Skeletal muscle satellite cell (primary cell): ENCODE data around the gene NRP1. TPM values are rescaled to one million over a fixed set of nuclear protein-coding genes. Genes with fewer than 3 reads are reported as not detected.
A peak's percentile ranks its signal among the peaks of the same experiment; 100 is the strongest.
"Not testable (repeated sequence)": the region's sequence is repeated elsewhere in the genome, so short reads cannot be mapped to it uniquely, and the experiment has no call there.

Source experiments
- H3K27me3 ChIP-seq: 2 replicates; pipeline ENCODE4 v1.7.0; 2013; ENCODE audit warnings: low read length; ENCODE audit not compliant: control insufficient read depth, insufficient read depth
- H3K36me3 ChIP-seq: 2 replicates; pipeline ENCODE4 v1.7.0; 2013; ENCODE audit warnings: mild to moderate bottlenecking, control low read depth, low read length; ENCODE audit not compliant: insufficient read depth
- H3K4me1 ChIP-seq: 2 replicates; pipeline ENCODE4 v1.7.0; 2013; ENCODE audit warnings: low read length; ENCODE audit not compliant: control insufficient read depth, insufficient read depth
- H3K4me2 ChIP-seq: 2 replicates; pipeline ENCODE4 v1.7.0; 2013; ENCODE audit warnings: mild to moderate bottlenecking, low read length
- H3K4me3 ChIP-seq: 2 replicates; pipeline ENCODE4 v1.7.0; 2013; ENCODE audit warnings: low read length
- H3K9ac ChIP-seq: 2 replicates; pipeline ENCODE4 v1.7.0; 2013; ENCODE audit warnings: mild to moderate bottlenecking, low read depth, low read length, moderate library complexity
- H3K9me3 ChIP-seq: replicated peaks from 2 replicates; pipeline ENCODE4 v1.7.0; 2013; ENCODE audit warnings: mild to moderate bottlenecking, control low read depth, low read length
- total RNA-seq: library from RNA; depleted of rRNA; stranded (reverse); fragments of >200 nt; gene quantifications from 2 replicates; pipeline ENCODE4 v1.2.3, GENCODE V29; 2012; rRNA removed

The NRP1 gene
- total RNA-seq = 292 and 302 TPM in 2 replicates

GRCh38 chr10:33334153-33334804 lies at the start of gene NRP1:
Gene NRP1 (minus strand): TSS chr10:33334667. CDS start chr10:33334382, 285 bp downstream.
- peaks cover 31% of the 10 kb centered on the region for H3K36me3 ChIP-seq
- H3K27me3 ChIP-seq = no peaks in the 10 kb centered on the region
- H3K4me3 ChIP-seq = peak within 1 kb of the TSS; percentile 86
- H3K9ac ChIP-seq = peak within 1 kb of the TSS; percentile 95
- H3K4me1 ChIP-seq = peaks cover 45% of the 10 kb centered on the region
- peak within 1 kb of the TSS; percentile 94 for H3K4me2 ChIP-seq
- no peaks in the 10 kb centered on the region for H3K9me3 ChIP-seq

GRCh38 chr10:33384201-33384600 lies 49.7 kb upstream of the NRP1 start:
- H3K4me3 ChIP-seq, H3K36me3 ChIP-seq, H3K27me3 ChIP-seq, H3K9me3 ChIP-seq, H3K9ac ChIP-seq, H3K4me2 ChIP-seq: not testable (repeated sequence)
- H3K4me1 ChIP-seq = peaks cover 21% of the 10 kb centered on the region

- no peaks in the 10 kb centered on the region for H3K9me3 ChIP-seq
- H3K9ac ChIP-seq = no peak overlapping the region
- no peak overlapping the region for H3K4me3 ChIP-seq
- H3K36me3 ChIP-seq = no peaks in the 10 kb centered on the region
- no peak overlapping the region for H3K4me2 ChIP-seq
- H3K4me1 ChIP-seq = peaks cover 24% of the 10 kb centered on the region
- H3K27me3 ChIP-seq = no peaks in the 10 kb centered on the region
Observed at GRCh38 chr10:33382921-33383713, 48.6 kb upstream of the NRP1 start.

- no peaks in the 10 kb centered on the region for H3K36me3 ChIP-seq
- no peaks in the 10 kb centered on the region for H3K27me3 ChIP-seq
- no peak overlapping the region for H3K9ac ChIP-seq
- peaks cover 32% of the 10 kb centered on the region for H3K4me1 ChIP-seq
- H3K9me3 ChIP-seq = no peaks in the 10 kb centered on the region
- peak overlapping the region; percentile 13 for H3K4me2 ChIP-seq
- H3K4me3 ChIP-seq = no peak overlapping the region
Observed at GRCh38 chr10:33382216-33382600, 47.7 kb upstream of the NRP1 start.

GRCh38 chr10:33381451-33382215 lies 47.2 kb upstream of the NRP1 start:
- H3K9me3 ChIP-seq = no peaks in the 10 kb centered on the region
- H3K27me3 ChIP-seq = no peaks in the 10 kb centered on the region
- no peaks in the 10 kb centered on the region for H3K36me3 ChIP-seq
- H3K9ac ChIP-seq = no peak overlapping the region
- H3K4me1 ChIP-seq = peaks cover 37% of the 10 kb centered on the region
- no peak overlapping the region for H3K4me3 ChIP-seq
- peak overlapping the region; percentile 13 for H3K4me2 ChIP-seq

- Histone ChIP-seq H3K4me1 (peaks cover 40% of the 10 kb centered on the region), H3K36me3 (no peaks in the 10 kb centered on the region), H3K4me2 (peak overlapping the region; percentile 83), H3K9me3 (no peaks in the 10 kb centered on the region), H3K4me3 (peak overlapping the region; percentile 51), H3K27me3 (no peaks in the 10 kb centered on the region), H3K9ac (peak overlapping the region; percentile 80)
Observed at GRCh38 chr10:33377658-33378025, 43.2 kb upstream of the NRP1 start.

GRCh38 chr10:33376976-33377657 lies 42.6 kb upstream of the NRP1 start:
- Histone ChIP-seq H3K9me3 (no peaks in the 10 kb centered on the region), H3K9ac (peak overlapping the region; percentile 80), H3K4me3 (peak overlapping the region; percentile 63), H3K36me3 (no peaks in the 10 kb centered on the region), H3K4me1 (peaks cover 35% of the 10 kb centered on the region), H3K4me2 (peak overlapping the region; percentile 83), H3K27me3 (no peaks in the 10 kb centered on the region)

- H3K4me2 ChIP-seq = peak overlapping the region; percentile 83
- H3K9ac ChIP-seq = peak overlapping the region; percentile 80
- H3K4me1 ChIP-seq = peaks cover 29% of the 10 kb centered on the region
- no peaks in the 10 kb centered on the region for H3K27me3 ChIP-seq
- H3K9me3 ChIP-seq = no peaks in the 10 kb centered on the region
- H3K36me3 ChIP-seq = no peaks in the 10 kb centered on the region
- no peak overlapping the region for H3K4me3 ChIP-seq
Observed at GRCh38 chr10:33376476-33376875, 42.0 kb upstream of the NRP1 start.

- Histone ChIP-seq H3K27me3 (no peaks in the 10 kb centered on the region), H3K4me1 (peaks cover 30% of the 10 kb centered on the region), H3K36me3 (no peaks in the 10 kb centered on the region), H3K4me2 (no peak overlapping the region), H3K9me3 (no peaks in the 10 kb centered on the region), H3K9ac (no peak overlapping the region), H3K4me3 (no peak overlapping the region)
Observed at GRCh38 chr10:33373263-33373662, 38.8 kb upstream of the NRP1 start.

- H3K4me3 ChIP-seq = no peak overlapping the region
- H3K27me3 ChIP-seq = no peaks in the 10 kb centered on the region
- no peak overlapping the region for H3K4me2 ChIP-seq
- no peak overlapping the region for H3K9ac ChIP-seq
- no peaks in the 10 kb centered on the region for H3K36me3 ChIP-seq
- peaks cover 22% of the 10 kb centered on the region for H3K4me1 ChIP-seq
- H3K9me3 ChIP-seq = peaks cover 9% of the 10 kb centered on the region
Observed at GRCh38 chr10:33371234-33371633, 36.8 kb upstream of the NRP1 start.

- H3K4me2 ChIP-seq = no peak overlapping the region
- no peak overlapping the region for H3K4me3 ChIP-seq
- H3K36me3 ChIP-seq = no peaks in the 10 kb centered on the region
- no peaks in the 10 kb centered on the region for H3K27me3 ChIP-seq
- no peak overlapping the region for H3K9ac ChIP-seq
- peaks cover 21% of the 10 kb centered on the region for H3K4me1 ChIP-seq
- H3K9me3 ChIP-seq = peaks cover 9% of the 10 kb centered on the region
Observed at GRCh38 chr10:33370434-33370930, 36.0 kb upstream of the NRP1 start.
